ENCODE measurements around the gene DNAJB4.
A peak's percentile ranks its signal among the peaks of the same experiment; 100 is the strongest.
"Not testable (repeated sequence)": the region's sequence is repeated elsewhere in the genome, so short reads cannot be mapped to it uniquely, and the experiment has no call there.

The DNAJB4 gene

DNA sequence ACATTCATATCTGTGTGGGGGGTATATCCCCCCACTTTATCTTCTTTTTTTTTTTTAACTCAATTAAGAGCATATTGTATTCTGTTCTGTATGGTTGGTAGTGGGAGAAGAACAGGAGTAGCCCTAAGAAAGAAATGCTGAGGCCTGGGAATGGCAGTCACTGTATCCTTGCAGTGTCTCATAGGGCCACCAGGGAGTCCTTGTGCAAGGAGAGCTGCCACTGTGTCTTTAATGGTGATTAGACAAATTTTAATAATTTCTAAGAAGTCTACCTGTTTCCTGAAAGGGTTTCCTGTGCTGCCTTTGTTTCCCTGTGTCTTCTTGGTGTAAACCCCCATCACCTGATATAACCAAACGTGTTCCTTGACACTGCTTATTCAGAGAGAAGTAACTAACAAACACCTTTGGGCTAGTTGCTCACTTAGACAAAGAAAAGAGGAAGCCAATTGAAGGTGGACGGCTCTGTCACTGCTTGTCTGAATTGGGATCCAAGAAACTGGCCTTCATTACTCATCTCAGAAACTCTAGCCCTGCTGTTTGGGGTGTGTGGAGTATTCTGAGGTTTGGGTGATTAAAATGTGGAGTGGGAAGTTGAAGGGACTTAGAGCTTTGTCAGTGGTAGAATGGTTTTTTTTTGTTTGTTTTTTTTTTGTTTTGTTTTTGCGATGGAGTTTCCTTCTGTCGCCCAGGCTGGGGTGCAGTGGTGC, 56.3 kb downstream of the DNAJB4 start:
- no peak overlapping the region for H3K4me3 ChIP-seq (ENCODE audit: low read depth, low read length)
- TF ChIP-seq, protein P1, sequence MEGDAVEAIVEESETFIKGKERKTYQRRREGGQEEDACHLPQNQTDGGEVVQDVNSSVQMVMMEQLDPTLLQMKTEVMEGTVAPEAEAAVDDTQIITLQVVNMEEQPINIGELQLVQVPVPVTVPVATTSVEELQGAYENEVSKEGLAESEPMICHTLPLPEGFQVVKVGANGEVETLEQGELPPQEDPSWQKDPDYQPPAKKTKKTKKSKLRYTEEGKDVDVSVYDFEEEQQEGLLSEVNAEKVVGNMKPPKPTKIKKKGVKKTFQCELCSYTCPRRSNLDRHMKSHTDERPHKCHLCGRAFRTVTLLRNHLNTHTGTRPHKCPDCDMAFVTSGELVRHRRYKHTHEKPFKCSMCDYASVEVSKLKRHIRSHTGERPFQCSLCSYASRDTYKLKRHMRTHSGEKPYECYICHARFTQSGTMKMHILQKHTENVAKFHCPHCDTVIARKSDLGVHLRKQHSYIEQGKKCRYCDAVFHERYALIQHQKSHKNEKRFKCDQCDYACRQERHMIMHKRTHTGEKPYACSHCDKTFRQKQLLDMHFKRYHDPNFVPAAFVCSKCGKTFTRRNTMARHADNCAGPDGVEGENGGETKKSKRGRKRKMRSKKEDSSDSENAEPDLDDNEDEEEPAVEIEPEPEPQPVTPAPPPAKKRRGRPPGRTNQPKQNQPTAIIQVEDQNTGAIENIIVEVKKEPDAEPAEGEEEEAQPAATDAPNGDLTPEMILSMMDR (IDR thresholded peaks at IDR 0.05; ENCODE audit: borderline replicate concordance, insufficient read depth, low read depth, low read length), result peak; percentile 26; the same call in 1 of the 2 replicates

DNA sequence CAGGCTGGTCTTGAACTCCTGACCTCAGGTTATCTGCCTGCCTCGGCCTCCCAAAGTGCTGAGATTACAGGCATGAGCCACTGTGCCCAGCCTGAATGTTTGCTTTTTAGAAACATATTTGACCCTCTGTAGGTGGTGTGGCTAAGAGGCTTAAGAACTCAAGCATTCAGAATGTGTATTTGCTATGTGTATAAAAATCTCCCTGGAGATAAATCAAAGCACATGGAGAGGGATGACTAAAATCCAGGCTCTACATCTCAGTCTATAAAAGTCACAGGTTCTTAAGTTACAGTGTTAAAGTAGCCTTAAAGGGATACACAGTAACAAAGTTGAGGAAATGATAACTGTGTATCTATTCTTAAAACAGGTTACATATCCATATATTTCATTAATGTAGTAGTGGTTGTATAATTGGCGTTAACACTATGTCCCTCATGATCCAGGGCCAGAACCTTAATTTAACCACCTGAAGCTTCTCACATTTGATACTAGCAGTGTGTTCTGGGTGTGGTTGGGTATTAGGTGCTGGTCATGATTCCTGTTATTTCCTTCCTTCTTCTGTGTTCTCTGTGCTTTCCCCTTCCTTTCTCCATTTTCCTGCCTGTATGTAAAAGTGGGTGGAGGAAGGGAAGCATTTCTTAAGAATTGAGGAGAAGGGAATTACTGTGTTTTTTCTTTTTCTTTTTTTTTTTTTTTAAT, 57.2 kb downstream of the DNAJB4 start:
- no peak overlapping the region for H3K4me3 ChIP-seq (ENCODE audit: low read depth, low read length)
- TF ChIP-seq, protein P1 (IDR thresholded peaks at IDR 0.05; ENCODE audit: borderline replicate concordance, insufficient read depth, low read depth, low read length), result no peak

DNA sequence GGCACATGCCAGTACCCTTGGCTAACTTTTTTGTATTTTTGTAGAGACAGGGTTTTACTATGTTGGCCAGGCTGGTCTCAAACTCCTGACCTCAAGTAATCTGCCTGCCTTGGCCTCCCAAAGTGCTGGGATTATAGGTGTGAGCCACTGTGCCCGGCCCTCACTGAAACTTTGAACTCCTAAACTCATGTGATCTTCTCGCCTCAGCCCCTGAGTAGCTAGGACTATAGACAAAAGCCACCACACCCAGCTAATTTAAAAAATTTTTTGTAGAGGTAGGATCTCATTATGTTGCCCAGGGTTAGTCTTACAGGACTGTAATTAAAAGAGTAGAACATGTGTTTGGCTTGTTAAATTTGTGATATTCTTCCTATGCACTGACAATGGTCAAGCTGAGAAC, 60.1 kb downstream of the DNAJB4 start:
- not testable (repeated sequence) for H3K4me3 ChIP-seq (ENCODE audit: low read depth, low read length)
